T-helper 1 cell treated with Interleukin-12 subunit alpha and Interleukin-12 subunit beta and Interleukin-4 antibody, amounts not matched to agents 30 ng/mL and 1 ng/mL, for 36 hours (primary cell): Measurements from ENCODE around the gene HK2. TPM values are rescaled to one million over a fixed set of nuclear protein-coding genes. Genes with fewer than 3 reads are reported as not detected.

ENCODE experiments used
- intact Hi-C: fragments of 100-400 bp; cut with micrococcal nuclease; formaldehyde crosslinking; loops from one replicate; pipeline ENCODE4 v1.15.1; 2024
- total RNA-seq: library from RNA; stranded (reverse); gene quantifications from 2 replicates; pipeline ENCODE4 v1.2.3, GENCODE V29; 2022

Gene HK2
- total RNA-seq, 1 donor from 2014 or later, result 38.0 TPM

DNA sequence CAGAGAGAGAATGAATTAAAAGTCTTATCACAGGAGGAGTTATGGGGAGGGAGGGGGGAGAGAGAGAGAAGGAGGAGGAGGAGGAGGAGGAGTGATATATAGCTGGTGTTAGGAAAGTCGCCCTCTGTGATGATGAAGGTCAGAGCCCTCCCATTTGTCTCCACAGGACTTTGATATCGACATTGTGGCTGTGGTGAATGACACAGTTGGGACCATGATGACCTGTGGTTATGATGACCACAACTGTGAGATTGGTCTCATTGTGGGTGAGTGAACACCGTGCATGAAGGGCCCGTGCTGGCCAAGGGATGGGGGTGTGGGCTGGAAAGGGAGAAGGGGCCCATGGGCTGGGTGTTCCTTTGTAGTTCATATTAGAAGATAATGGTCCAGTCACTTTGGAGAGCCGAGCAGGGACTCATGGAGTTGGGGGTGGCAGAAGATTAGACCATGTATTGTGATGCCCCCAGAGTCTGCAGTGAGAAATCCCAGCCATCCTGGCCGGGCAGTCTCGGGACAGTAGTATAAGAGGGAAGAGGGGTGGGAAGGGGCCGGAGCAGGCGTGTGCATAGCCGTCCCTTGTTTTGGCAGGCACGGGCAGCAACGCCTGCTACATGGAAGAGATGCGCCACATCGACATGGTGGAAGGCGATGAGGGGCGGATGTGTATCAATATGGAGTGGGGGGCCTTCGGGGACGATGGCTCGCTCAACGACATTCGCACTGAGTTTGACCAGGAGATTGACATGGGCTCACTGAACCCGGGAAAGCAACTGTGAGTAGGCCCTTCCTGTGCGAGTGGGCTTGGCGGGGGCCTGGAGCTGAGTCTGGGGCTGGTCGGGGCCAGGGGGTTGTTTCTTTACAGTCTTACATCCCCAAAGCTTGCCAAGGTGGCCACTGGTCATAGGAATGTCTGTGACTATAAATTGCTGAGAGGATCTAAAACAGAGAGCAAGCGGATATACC lies 40.0 kb downstream of the HK2 start:
- intact Hi-C loops, result no loop called here

DNA sequence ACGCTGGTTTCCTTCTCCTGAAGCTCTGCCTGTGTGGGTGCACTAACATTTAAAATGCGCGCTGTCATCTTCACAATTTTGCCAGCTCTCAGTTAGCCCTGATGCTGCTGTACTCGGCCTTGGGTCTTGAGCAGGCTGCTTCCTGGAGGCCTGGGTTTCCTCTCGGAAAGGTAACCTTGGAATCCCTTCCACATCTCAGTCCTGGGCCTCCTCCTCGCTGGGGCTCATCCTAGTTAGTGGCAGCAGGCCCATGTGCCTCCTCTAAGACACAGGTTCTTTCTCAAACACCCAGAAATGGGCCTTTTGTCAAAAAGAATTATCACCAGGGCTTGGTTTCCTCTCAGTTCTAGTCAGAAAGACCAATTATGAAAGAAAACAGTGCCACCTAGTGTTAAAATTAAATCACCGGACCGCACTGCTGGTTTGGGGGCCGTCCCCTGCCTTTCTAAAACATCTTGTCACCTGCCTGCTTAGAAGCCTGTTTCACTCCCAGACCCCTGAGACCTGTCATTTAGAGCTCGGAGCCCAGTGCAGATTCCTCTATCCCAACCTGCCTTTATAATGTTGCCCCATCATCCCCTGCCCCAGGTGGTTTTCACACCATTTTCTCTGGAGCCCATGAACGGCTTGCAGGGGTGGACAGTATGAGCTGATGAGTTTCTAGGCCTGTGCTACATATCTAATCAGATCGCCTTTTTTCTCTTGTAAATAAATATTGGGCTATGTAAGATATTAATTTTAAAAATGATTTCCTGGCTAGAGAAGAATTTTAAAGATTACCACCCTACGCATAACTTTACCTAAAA lies 42.4 kb downstream of the HK2 start:
- intact Hi-C loops, result loop anchor here (1.0 to 2.0 kb wide), 6 partner anchors 31 to 289 kb away; no protein-coding TSS in a partner anchor

DNA sequence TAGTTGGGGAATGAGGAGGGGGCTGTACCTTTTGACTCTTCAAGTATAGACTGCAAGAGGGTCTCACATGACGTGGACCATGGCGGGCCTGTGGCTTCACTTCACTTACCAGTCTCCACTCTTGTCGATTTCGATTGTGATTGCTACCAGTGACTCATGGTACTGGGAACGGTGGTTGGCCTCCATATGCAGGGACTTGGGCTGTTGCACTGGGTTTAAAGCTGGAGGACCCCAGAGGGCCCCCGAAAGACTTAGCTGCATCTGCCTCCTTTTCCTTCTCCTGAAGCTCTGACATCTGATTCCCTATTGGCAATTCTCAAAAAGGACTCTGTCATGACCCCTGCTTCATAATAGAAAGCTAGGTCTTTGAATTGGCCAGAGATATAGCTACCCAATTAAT lies 43.4 kb downstream of the HK2 start:
- intact Hi-C loops, result loop anchor here (2.0 kb wide), 2 partner anchors 33 to 291 kb away; no protein-coding TSS in a partner anchor

DNA sequence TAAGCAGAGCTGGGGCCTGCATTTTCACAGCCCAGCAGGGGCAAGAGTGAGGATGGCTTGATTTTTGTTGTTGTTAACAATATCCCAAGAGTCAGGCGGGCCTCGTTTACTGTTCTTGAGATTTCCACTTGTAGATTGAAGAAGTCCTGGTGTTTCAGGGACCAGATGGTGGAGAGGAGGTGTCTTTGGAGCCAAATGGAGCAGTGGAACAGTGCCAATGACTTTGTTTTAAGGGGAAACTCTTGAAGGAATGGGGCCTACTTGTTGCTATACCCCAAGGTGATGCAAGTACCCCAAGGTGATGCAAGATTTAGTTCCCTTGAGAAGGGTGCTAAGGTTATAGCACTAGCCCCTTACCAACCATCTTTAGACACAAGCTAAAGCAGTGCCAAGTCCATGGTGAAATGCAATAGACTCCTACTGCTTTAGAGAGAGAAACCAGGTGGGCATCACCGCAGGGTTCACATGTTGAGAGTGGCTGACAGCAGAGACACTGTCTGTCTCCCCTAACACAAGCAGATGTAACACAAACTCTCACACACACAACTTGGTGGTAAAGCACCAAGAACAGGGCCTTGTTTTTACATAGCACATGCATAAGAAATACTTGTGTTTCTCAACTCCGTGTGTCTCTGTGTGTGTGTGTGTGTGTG lies 44.0 kb downstream of the HK2 start:
- intact Hi-C loops, result loop anchor here (2.0 kb wide), 2 partner anchors 33 to 291 kb away; no protein-coding TSS in a partner anchor

DNA sequence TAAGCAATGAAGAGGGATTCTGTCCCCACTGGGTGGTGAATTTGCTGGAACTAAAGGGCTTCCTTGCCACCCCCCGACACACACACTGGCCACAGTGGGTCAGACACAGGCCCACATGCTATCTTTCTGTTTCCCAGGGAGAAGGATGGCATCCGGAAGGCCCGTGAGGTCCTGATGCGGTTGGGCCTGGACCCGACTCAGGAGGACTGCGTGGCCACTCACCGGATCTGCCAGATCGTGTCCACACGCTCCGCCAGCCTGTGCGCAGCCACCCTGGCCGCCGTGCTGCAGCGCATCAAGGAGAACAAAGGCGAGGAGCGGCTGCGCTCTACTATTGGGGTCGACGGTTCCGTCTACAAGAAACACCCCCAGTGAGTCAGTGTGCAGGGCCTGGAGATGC lies 44.6 kb downstream of the HK2 start:
- intact Hi-C loops, result no loop called here

DNA sequence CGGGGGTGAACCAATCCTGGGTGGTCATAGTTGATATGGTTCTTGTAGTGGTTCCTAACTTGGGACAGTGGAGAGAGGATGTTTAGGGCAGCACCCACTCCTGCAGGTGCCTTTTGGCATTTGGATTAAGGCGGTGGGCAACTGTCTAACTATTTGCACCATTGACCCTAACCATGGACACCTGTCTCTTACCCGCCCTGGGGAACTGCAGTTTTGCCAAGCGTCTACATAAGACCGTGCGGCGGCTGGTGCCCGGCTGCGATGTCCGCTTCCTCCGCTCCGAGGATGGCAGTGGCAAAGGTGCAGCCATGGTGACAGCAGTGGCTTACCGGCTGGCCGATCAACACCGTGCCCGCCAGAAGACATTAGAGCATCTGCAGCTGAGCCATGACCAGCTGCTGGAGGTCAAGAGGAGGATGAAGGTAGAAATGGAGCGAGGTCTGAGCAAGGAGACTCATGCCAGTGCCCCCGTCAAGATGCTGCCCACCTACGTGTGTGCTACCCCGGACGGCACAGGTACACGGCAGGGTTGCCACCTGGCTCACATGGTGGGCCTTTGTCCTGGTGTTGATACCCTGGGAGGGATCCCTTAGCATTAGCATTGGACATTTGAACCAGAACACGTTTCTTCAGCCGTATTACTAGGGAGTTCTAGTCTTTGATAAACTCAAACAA lies 46.3 kb downstream of the HK2 start:
- intact Hi-C loops, result no loop called here

DNA sequence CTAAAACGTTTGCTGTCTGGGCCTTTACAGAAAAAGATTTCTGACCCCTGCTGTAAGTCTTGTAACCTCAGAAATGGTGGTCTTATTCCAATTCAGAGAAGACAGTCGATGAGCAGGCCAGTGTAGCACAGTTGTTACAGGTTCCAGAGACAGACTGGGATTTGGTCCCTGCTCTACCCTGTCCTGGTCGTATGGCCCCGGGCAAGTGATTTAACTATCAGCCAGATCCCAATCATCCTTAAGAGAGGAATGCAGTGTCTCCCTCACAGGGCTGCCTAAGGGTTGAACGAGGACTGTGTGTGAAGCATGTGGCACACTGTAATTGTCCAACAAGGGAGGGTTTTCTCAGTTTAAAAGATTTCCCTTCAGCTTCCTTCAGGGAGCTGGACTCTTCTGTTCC lies 47.2 kb downstream of the HK2 start:
- intact Hi-C loops, result no loop called here

DNA sequence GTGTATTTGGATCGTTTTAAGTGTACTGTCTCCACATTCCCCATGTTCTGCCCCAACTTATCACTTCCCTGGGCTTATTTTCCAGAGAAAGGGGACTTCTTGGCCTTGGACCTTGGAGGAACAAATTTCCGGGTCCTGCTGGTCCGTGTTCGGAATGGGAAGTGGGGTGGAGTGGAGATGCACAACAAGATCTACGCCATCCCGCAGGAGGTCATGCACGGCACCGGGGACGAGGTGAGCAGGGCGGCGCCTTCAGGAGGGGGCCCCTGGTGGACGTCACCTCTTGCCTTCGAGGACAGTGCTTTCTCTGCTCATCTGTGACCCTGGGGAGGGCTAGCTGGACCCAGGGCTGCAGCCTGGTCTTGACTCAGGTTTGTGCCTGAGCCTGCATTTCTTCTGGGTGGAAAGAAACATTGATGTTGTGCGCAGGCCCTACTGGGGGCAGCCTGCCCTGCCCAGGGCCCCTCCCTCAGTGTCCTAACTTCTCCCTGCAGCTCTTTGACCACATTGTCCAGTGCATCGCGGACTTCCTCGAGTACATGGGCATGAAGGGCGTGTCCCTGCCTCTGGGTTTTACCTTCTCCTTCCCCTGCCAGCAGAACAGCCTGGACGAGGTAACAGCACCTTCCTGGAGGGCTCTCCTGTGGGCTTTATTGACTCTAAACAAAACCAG lies 47.8 kb downstream of the HK2 start:
- intact Hi-C loops, result no loop called here

DNA sequence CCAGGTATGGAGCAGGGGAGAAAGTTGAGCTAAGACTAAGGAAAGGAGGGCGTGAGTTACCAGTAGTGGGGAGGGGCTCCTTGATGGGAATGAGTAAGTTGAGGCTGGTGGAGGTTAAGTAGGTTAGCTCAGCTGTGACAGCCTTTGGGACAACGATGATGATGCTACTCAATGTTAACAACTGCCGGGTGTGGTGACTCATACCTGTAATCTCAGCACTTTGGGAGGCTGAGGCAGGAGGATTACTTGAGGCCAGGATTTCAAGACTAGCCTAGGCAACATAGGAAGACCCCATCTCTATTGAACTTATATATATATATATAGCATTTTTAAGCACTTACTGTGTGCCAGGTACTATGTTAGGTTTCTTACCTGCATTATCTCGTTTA lies 48.4 kb downstream of the HK2 start:
- intact Hi-C loops, result no loop called here

DNA sequence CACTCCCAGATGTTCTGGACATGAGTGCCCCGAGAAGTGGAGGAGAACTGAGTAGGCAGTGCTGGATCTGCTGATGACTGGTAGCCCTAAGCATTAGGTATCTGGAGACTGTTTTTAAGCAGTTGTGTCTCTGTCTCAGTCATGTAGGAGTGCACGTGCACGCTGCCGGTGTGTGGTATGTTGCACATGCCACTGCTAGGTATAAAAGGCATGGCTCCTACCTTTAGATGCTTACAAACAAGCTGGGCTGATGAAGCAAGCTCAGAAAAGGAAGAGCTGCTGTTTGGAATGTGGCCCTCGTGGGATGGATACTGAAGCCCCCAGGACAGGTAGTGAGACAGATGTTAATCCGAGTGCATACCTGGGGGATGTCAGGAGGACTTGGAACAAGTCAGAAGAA lies 49.1 kb downstream of the HK2 start:
- intact Hi-C loops, result no loop called here

DNA sequence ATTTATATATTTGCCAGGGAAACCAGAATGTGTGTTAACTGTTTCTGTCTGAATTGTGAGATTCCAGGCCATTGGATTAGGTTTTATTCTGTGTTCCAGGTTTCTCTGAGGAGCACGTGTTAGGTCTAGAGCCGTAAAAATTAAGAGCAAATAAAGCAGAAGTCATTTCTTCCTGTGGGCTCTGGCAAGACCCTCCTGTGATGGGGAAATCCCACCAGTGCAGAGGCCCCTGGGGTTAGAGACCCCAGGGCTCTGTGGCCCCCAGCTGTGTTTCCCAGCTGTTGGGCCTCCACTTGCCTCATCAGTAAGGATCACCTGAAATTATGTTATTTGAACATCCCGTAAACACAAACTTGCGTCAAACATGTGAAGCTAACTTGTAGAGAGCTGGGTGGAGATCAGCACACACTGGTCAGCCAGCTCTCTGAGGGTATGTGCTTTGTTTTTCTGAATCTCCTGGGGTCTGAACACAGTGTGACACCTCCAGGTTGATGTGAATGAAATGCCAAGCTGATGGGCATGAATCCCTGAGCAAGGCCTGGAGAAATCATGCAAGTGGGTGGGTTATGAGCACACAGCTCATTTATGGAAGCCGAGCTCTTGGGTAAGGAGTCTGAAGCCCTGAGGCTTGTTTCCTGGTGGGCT lies 50.3 kb downstream of the HK2 start:
- intact Hi-C loops, result no loop called here

DNA sequence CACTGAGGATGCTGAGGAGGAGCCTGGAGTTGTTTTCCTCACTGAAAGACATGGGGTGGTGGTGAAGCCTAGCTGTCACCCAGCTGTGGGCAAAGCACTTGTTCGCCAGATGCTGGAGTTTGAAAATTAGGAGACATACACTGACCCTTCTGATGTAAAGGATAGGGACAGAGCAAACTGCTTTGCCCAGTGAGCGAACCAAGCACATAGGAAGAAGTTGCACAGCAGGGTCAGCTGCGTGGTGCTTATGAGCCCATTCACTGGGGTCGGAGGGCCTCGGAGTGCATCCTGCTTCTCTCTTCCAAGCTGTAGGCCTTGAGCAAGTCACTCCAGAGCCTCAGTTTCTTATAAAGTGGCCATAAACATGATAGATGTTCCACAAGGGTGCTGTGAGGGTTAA lies 50.9 kb downstream of the HK2 start:
- intact Hi-C loops, result no loop called here

DNA sequence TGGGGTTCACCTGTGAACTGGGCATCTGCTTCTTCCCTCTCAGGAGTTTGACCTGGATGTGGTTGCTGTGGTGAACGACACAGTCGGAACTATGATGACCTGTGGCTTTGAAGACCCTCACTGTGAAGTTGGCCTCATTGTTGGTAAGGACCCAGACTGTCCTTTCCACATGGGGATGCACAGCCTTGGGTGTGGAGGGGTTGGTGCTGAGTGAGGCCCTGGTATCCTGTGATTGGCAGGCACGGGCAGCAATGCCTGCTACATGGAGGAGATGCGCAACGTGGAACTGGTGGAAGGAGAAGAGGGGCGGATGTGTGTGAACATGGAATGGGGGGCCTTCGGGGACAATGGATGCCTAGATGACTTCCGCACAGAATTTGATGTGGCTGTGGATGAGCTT lies 52.3 kb downstream of the HK2 start:
- intact Hi-C loops, result no loop called here

DNA sequence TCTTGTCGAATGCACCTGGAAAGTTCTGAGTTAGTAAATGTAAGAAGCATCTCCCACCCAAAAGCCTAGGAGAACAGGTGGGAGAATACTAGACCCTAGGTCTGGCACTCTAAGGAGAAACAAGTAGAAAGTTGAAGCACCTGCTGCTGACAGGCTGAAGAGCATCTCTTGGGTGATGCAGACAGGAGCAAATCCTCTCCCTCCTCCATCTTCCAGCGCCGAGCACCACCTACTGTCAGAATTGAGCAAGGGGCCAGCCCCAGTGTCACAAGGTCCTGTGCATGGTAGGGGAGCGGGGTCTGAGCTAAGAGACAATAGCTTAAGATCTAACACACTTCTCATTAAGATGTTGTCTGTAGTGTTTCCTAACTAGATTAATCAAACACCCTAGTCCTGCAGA lies 52.9 kb downstream of the HK2 start:
- intact Hi-C loops, result no loop called here

DNA sequence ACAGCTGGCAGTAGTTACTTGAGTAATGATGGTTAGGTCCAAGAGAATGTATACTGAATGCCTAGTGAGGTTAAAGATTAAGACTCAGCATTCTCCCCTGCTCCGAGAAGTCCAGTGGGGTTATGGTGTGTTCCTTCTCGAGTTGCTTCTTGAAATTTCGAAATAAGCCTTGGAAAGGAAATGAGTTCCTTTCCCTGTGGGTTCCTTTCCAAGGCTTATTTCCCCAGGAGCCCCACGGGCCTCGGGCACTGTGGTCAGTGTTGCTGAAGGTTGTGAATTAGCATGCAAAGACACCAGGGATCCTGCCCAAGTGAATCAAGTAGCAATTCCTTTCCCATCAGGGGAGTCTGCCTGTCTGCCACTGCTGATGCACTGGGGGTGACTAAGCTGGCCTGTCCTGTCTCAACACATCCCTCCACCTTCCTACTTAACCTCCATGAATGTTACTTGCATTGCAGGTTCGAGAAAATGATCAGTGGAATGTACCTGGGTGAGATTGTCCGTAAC lies 53.6 kb downstream of the HK2 start:
- intact Hi-C loops, result no loop called here

DNA sequence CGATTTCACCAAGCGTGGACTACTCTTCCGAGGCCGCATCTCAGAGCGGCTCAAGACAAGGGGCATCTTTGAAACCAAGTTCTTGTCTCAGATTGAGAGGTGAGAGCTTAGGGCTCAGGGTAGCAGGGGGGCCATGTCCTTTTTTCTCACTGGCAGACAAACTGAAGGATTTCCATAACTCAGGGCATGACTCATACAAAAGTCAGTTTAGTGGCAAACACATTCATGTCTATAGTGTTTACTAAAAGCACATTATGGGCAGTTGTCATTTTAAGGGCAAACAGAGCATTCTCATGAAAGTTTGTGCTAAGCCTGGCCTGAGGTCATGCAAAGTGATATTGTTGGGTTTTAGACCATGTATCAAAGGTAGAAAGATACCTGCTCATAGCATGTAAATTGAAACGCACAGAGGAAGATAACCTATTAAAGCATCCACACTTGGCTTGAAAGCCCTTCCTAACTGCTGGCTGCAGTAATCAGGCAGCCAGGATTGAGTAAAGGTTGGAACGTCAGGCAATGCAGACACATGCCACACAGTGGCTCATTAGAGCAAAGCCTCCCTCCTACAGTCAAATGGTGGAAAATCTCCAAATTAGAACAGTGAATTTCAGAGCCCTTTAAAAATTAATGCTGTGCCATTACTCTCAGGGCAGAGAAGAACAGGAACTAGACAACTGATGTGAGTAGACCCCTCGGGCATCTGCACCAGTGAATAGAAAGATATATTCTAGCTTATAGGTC lies 54.2 kb downstream of the HK2 start:
- intact Hi-C loops, result no loop called here

DNA sequence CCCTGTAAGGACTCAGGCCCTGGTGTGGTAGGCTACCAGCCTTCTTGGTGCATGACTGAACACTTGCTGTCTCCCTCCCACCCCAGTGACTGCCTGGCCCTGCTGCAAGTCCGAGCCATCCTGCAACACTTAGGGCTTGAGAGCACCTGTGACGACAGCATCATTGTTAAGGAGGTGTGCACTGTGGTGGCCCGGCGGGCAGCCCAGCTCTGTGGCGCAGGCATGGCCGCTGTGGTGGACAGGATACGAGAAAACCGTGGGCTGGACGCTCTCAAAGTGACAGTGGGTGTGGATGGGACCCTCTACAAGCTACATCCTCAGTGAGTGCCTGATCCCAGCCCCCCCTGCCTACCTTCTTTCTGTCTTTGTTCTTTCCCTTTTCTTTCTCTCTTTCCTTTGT lies 55.2 kb downstream of the HK2 start:
- intact Hi-C loops, result no loop called here

DNA sequence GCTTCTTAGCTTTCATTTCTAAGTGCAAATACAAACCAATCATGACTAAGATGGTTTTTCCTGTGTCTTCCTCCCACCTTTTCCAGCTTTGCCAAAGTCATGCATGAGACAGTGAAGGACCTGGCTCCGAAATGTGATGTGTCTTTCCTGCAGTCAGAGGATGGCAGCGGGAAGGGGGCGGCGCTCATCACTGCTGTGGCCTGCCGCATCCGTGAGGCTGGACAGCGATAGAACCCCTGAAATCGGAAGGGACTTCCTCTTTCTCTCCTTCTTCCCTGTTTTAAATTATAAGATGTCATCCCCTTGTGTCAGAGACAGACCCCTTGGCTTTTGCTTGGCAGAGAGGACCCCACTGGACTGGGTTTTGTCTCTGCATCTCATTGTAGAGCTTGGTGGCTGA lies 56.8 kb downstream of the HK2 start:
- intact Hi-C loops, result no loop called here

DNA sequence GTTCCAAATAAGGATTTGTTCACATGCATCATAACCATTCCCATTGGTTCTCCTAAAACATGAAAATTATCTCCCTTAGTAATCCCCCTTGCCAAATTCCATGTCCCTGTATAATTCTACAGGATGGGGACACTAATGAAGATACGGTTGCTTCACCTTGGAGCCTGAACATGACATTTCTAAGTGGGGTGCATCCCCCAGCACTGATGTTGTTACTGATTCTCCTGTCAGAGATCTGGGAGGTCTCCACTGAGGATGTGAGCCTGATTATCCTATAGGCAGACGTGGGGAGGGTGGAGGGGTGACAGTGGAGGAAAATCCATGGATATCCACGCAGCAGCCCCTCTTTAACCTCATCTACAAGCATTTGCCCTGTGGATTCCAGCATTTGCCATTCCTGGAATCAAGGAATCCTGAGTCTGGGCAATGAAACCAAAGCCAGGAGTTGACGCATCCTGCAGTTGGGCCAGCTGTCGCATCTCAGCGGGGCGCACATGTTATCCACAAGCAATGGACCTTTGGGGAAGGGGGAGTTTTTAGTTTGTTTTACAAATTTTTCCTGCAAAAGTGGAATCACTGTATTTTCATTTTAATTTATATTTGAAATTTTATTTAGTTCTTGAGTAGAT lies 57.3 kb downstream of the HK2 start:
- intact Hi-C loops, result no loop called here
